Skeletal muscle satellite cell (primary cell): ENCODE results near the gene HNRNPLL.

Source experiments
- H3K27me3 ChIP-seq: 2 replicates; pipeline ENCODE4 v1.7.0; 2013; ENCODE audit warnings: low read length; ENCODE audit not compliant: control insufficient read depth, insufficient read depth
- H3K36me3 ChIP-seq: 2 replicates; pipeline ENCODE4 v1.7.0; 2013; ENCODE audit warnings: mild to moderate bottlenecking, control low read depth, low read length; ENCODE audit not compliant: insufficient read depth
- H3K4me1 ChIP-seq: 2 replicates; pipeline ENCODE4 v1.7.0; 2013; ENCODE audit warnings: low read length; ENCODE audit not compliant: control insufficient read depth, insufficient read depth
- H3K4me2 ChIP-seq: 2 replicates; pipeline ENCODE4 v1.7.0; 2013; ENCODE audit warnings: mild to moderate bottlenecking, low read length
- H3K4me3 ChIP-seq: 2 replicates; pipeline ENCODE4 v1.7.0; 2013; ENCODE audit warnings: low read length
- H3K9ac ChIP-seq: 2 replicates; pipeline ENCODE4 v1.7.0; 2013; ENCODE audit warnings: mild to moderate bottlenecking, low read depth, low read length, moderate library complexity
- H3K9me3 ChIP-seq: replicated peaks from 2 replicates; pipeline ENCODE4 v1.7.0; 2013; ENCODE audit warnings: mild to moderate bottlenecking, control low read depth, low read length

The HNRNPLL gene

GRCh38 chr2:38565333-38565732 is 37.4 kb downstream of the HNRNPLL start:
- Histone ChIP-seq H3K4me2 (no peak overlapping the region), H3K9ac (no peak overlapping the region), H3K27me3 (no peaks in the 10 kb centered on the region), H3K9me3 (no peaks in the 10 kb centered on the region), H3K4me3 (no peak overlapping the region), H3K36me3 (peaks cover 59% of the 10 kb centered on the region), H3K4me1 (no peaks in the 10 kb centered on the region)

GRCh38 chr2:38561691-38562090 is 41.0 kb downstream of the HNRNPLL start:
- Histone ChIP-seq H3K4me2 (no peak overlapping the region), H3K27me3 (no peaks in the 10 kb centered on the region), H3K36me3 (peaks cover 33% of the 10 kb centered on the region), H3K9ac (no peak overlapping the region), H3K9me3 (no peaks in the 10 kb centered on the region), H3K4me3 (no peak overlapping the region), H3K4me1 (no peaks in the 10 kb centered on the region)

GRCh38 chr2:38560092-38560491 is 42.6 kb downstream of the HNRNPLL start:
- Histone ChIP-seq H3K36me3 (peaks cover 36% of the 10 kb centered on the region), H3K4me1 (no peaks in the 10 kb centered on the region), H3K4me2 (no peak overlapping the region), H3K9me3 (no peaks in the 10 kb centered on the region), H3K4me3 (no peak overlapping the region), H3K27me3 (no peaks in the 10 kb centered on the region), H3K9ac (no peak overlapping the region)

GRCh38 chr2:38557981-38558380 is 44.7 kb downstream of the HNRNPLL start:
- Histone ChIP-seq H3K9me3 (no peaks in the 10 kb centered on the region), H3K4me3 (no peak overlapping the region), H3K27me3 (no peaks in the 10 kb centered on the region), H3K4me1 (no peaks in the 10 kb centered on the region), H3K4me2 (no peak overlapping the region), H3K36me3 (peaks cover 26% of the 10 kb centered on the region), H3K9ac (no peak overlapping the region)

- Histone ChIP-seq H3K4me1 (no peaks in the 10 kb centered on the region), H3K4me3 (no peak overlapping the region), H3K27me3 (no peaks in the 10 kb centered on the region), H3K9me3 (no peaks in the 10 kb centered on the region), H3K36me3 (peaks cover 26% of the 10 kb centered on the region), H3K9ac (no peak overlapping the region), H3K4me2 (no peak overlapping the region)
Measured at GRCh38 chr2:38557217-38557616, 45.5 kb downstream of the HNRNPLL start.

- H3K4me3 ChIP-seq, result no peak overlapping the region
- peaks cover 25% of the 10 kb centered on the region for H3K36me3 ChIP-seq
- H3K4me2 ChIP-seq, result no peak overlapping the region
- H3K9me3 ChIP-seq, result no peaks in the 10 kb centered on the region
- H3K9ac ChIP-seq, result no peak overlapping the region
- H3K4me1 ChIP-seq, result no peaks in the 10 kb centered on the region
- H3K27me3 ChIP-seq, result no peaks in the 10 kb centered on the region
Measured at GRCh38 chr2:38556006-38556801, 46.5 kb downstream of the HNRNPLL start.

- H3K4me3 ChIP-seq, result no peak overlapping the region
- no peaks in the 10 kb centered on the region for H3K27me3 ChIP-seq
- no peak overlapping the region for H3K4me2 ChIP-seq
- H3K4me1 ChIP-seq, result no peaks in the 10 kb centered on the region
- peaks cover 15% of the 10 kb centered on the region for H3K36me3 ChIP-seq
- H3K9me3 ChIP-seq, result no peaks in the 10 kb centered on the region
- H3K9ac ChIP-seq, result no peak overlapping the region
Measured at GRCh38 chr2:38554973-38555595, 47.6 kb downstream of the HNRNPLL start.

GRCh38 chr2:38553554-38553953 is 49.2 kb downstream of the HNRNPLL start:
- H3K36me3 ChIP-seq, result peaks cover 15% of the 10 kb centered on the region
- H3K4me3 ChIP-seq, result no peak overlapping the region
- no peak overlapping the region for H3K4me2 ChIP-seq
- H3K4me1 ChIP-seq, result no peaks in the 10 kb centered on the region
- no peaks in the 10 kb centered on the region for H3K27me3 ChIP-seq
- H3K9ac ChIP-seq, result no peak overlapping the region
- H3K9me3 ChIP-seq, result no peaks in the 10 kb centered on the region

GRCh38 chr2:38552259-38552658 is 50.5 kb downstream of the HNRNPLL start:
- Histone ChIP-seq H3K4me2 (no peak overlapping the region), H3K4me1 (no peaks in the 10 kb centered on the region), H3K4me3 (no peak overlapping the region), H3K9me3 (no peaks in the 10 kb centered on the region), H3K27me3 (no peaks in the 10 kb centered on the region), H3K36me3 (peaks cover 15% of the 10 kb centered on the region), H3K9ac (no peak overlapping the region)

GRCh38 chr2:38551746-38552145 is 51.0 kb downstream of the HNRNPLL start:
- Histone ChIP-seq H3K27me3 (no peaks in the 10 kb centered on the region), H3K4me3 (no peak overlapping the region), H3K4me2 (no peak overlapping the region), H3K36me3 (peaks cover 15% of the 10 kb centered on the region), H3K4me1 (no peaks in the 10 kb centered on the region), H3K9ac (no peak overlapping the region), H3K9me3 (no peaks in the 10 kb centered on the region)

- H3K4me3 ChIP-seq, result no peak overlapping the region
- H3K4me1 ChIP-seq, result no peaks in the 10 kb centered on the region
- H3K9ac ChIP-seq, result no peak overlapping the region
- H3K27me3 ChIP-seq, result no peaks in the 10 kb centered on the region
- no peaks in the 10 kb centered on the region for H3K9me3 ChIP-seq
- H3K36me3 ChIP-seq, result peaks cover 10% of the 10 kb centered on the region
- no peak overlapping the region for H3K4me2 ChIP-seq
Measured at GRCh38 chr2:38551171-38551570, 51.6 kb downstream of the HNRNPLL start.

GRCh38 chr2:38549851-38550250 is 52.9 kb downstream of the HNRNPLL start:
- no peak overlapping the region for H3K4me3 ChIP-seq
- no peaks in the 10 kb centered on the region for H3K4me1 ChIP-seq

More at GRCh38 chr2:38549851-38550250, 52.9 kb downstream of the HNRNPLL start:
- Histone ChIP-seq H3K9me3 (no peaks in the 10 kb centered on the region), H3K36me3 (peaks cover 8% of the 10 kb centered on the region), H3K9ac (no peak overlapping the region), H3K27me3 (no peaks in the 10 kb centered on the region), H3K4me2 (no peak overlapping the region)
